PFSK-1 (cell line): ENCODE results near the gene PZP. TPM values are rescaled to one million over a fixed set of nuclear protein-coding genes. Genes with fewer than 3 reads are reported as not detected.

Experiments used
- FOXP2 ChIP-seq: optimal IDR thresholded peaks from 2 replicates; pipeline ENCODE3; 2011; ENCODE audit warnings: borderline replicate concordance, control low read depth, inconsistent platforms; ENCODE audit not compliant: insufficient read depth; ENCODE audit errors: extremely low read length, extremely low read depth
- POLR2AphosphoS5 ChIP-seq: IDR thresholded peaks from 2 replicates; pipeline ENCODE4 v1.6.1; 2012; ENCODE audit warnings: low read depth, mild to moderate bottlenecking, control low read depth, low read length, moderate library complexity
- REST ChIP-seq, 2 experiments: IDR thresholded peaks; 2 replicates each; pipeline versions ENCODE4 v1.6.1 to v1.8.0; 2011 to 2012; ENCODE audit warnings: low read depth in 2 of 2, low read length in 2 of 2, control low read depth in 1 of 2, inconsistent platforms in 1 of 2, mild to moderate bottlenecking in 1 of 2, moderate library complexity in 1 of 2; ENCODE audit not compliant: insufficient read depth in 1 of 2
- SIN3A ChIP-seq: IDR thresholded peaks from 2 replicates; pipeline ENCODE4 v1.6.1; 2012; ENCODE audit warnings: mild to moderate bottlenecking, low read length, moderate library complexity, borderline replicate concordance; ENCODE audit not compliant: insufficient read depth
- TAF1 ChIP-seq: IDR thresholded peaks from 2 replicates; pipeline ENCODE4 v1.6.1; 2012; ENCODE audit warnings: low read length, control low read depth, borderline replicate concordance; ENCODE audit not compliant: insufficient read depth
- polyA plus RNA-seq: library from polyadenylated mRNA; unstranded; fragments of >200 nt; gene quantifications from one replicate; pipeline ENCODE4 v1.2.1, GENCODE V29; 2012; ENCODE audit warnings: low read depth, missing spikeins; ENCODE audit not compliant: insufficient read length

Gene PZP
- not detected for polyA plus RNA-seq

- no peak for TF ChIP-seq REST (IDR thresholded peaks at IDR 0.05; ENCODE audit: insufficient read depth in 1 of 2, low read depth in 2 of 2, low read length in 2 of 2)
- TF ChIP-seq SIN3A: no peak
- no peak for TF ChIP-seq TAF1
- no peak for TF ChIP-seq POLR2AphosphoS5
- no peak for TF ChIP-seq FOXP2
These were observed at the start of gene PZP for GRCh38 chr12:9208229-9208628. Gene PZP, minus strand, starts transcription at chr12:9208395. Its CDS starts 54 bp downstream, at chr12:9208341.

- TF ChIP-seq POLR2AphosphoS5 (no peak), TAF1 (no peak), REST (IDR thresholded peaks at IDR 0.05; ENCODE audit: insufficient read depth in 1 of 2, low read depth in 2 of 2, low read length in 2 of 2) (no peak), SIN3A (no peak), FOXP2 (no peak)
These were observed 48.7 kb upstream of the PZP start for GRCh38 chr12:9256758-9257405.

GRCh38 chr12:9256341-9256740 is 48.1 kb upstream of the PZP start:
- TF ChIP-seq POLR2AphosphoS5: no peak
- no peak for TF ChIP-seq REST (IDR thresholded peaks at IDR 0.05; ENCODE audit: insufficient read depth in 1 of 2, low read depth in 2 of 2, low read length in 2 of 2)
- TF ChIP-seq FOXP2: no peak
- TF ChIP-seq TAF1: no peak
- TF ChIP-seq SIN3A: no peak

- TF ChIP-seq REST (IDR thresholded peaks at IDR 0.05; ENCODE audit: insufficient read depth in 1 of 2, low read depth in 2 of 2, low read length in 2 of 2) (no peak), SIN3A (no peak), FOXP2 (no peak), TAF1 (no peak), POLR2AphosphoS5 (no peak)
These were observed 47.6 kb upstream of the PZP start for GRCh38 chr12:9255837-9256236.

GRCh38 chr12:9253464-9253863 is 45.3 kb upstream of the PZP start:
- TF ChIP-seq SIN3A (no peak), TAF1 (no peak), FOXP2 (no peak), POLR2AphosphoS5 (no peak), REST (IDR thresholded peaks at IDR 0.05; ENCODE audit: insufficient read depth in 1 of 2, low read depth in 2 of 2, low read length in 2 of 2) (no peak)
